A549 (cell line): ENCODE results near the gene FCGR2B. TPM values are rescaled to one million over a fixed set of nuclear protein-coding genes. Genes with fewer than 3 reads are reported as not detected.

Source experiments
- ATAC-seq, 2 experiments: fragments of 200-7000 bp in 1 of 2; fragments of >200 bp in 1 of 2; cut with Nextera tagmentation in 1 of 2; cut with Tn5 transposase in 1 of 2; 3 replicates each; pipeline versions ENCODE4 v1.8.0 to v1.9.1; 2018 to 2020; ENCODE audit warnings: mild to moderate bottlenecking in 1 of 2, moderate library complexity in 1 of 2
- CTCF ChIA-PET: fragments of 300-600 bp; sonication (Branson Sonifier 250); formaldehyde crosslinking; extraction: SDS; loops from one replicate; lab custom pipeline; 2021; ENCODE audit warnings: antibody characterized with exemption, inconsistent platforms; lab: Yijun Ruan, JAX
- POLR2A ChIA-PET: fragments of 350-600 bp; formaldehyde crosslinking; extraction: SDS; loops from one replicate; lab custom pipeline; 2021; ENCODE audit warnings: antibody characterized with exemption, inconsistent platforms; lab: Yijun Ruan, JAX
- DNase-seq, 2 experiments: peaks; one replicate each; pipeline versions ENCODE4 v3.0.0 to v3.0.0-alpha.2; 2011 to 2016; ENCODE audit warnings: low read depth in 1 of 2, low spot score in 1 of 2
- FAIRE-seq: peaks from 2 replicates; lab custom pipeline; 2011; peaks lifted over from hg19 to GRCh38; lab: Jason Lieb, UNC
- H3K27ac ChIP-seq, 2 experiments: fragments of >200 bp; sonication (Bioruptor Twin); formaldehyde crosslinking; 3 replicates each; pipeline ENCODE4 v1.5.1; 2016 to 2017
- H3K4me1 ChIP-seq: fragments of >200 bp; sonication (Bioruptor Twin); formaldehyde crosslinking; 3 replicates; pipeline ENCODE4 v1.6.1; 2016
- H3K4me2 ChIP-seq: fragments of >200 bp; sonication (Bioruptor Twin); formaldehyde crosslinking; 3 replicates; pipeline ENCODE4 v1.6.1; 2016
- H3K4me3 ChIP-seq: fragments of >200 bp; sonication (Bioruptor Twin); formaldehyde crosslinking; 3 replicates; pipeline ENCODE4 v1.5.1; 2016
- H3K9me3 ChIP-seq: fragments of >200 bp; sonication (Bioruptor Twin); formaldehyde crosslinking; 3 replicates; pipeline ENCODE4 v1.6.1; 2016
- ATOH8 ChIP-seq: fragments of 250-450 bp; sonication (Bioruptor Pico); IDR thresholded peaks from 2 replicates; pipeline ENCODE4 v1.5.0; 2020; ENCODE audit warnings: low read depth, mild to moderate bottlenecking, moderate library complexity
- BCL3 ChIP-seq: fragments of >200 bp; sonication (Bioruptor Twin); formaldehyde crosslinking; IDR thresholded peaks from 3 replicates; pipeline ENCODE4 v1.6.1; 2016
- BHLHE40 ChIP-seq: IDR thresholded peaks from 2 replicates; pipeline ENCODE4 v1.6.1; 2012; ENCODE audit warnings: low read depth, low read length, inconsistent platforms
- CHD2 ChIP-seq: fragments of 150-350 bp; IDR thresholded peaks from 2 replicates; pipeline ENCODE4 v1.6.1; 2014; ENCODE audit warnings: low read length; ENCODE audit not compliant: partially characterized antibody
- ESRRA ChIP-seq: fragments of 150-350 bp; IDR thresholded peaks from 2 replicates; pipeline ENCODE4 v1.6.1; 2014; ENCODE audit warnings: mild to moderate bottlenecking, low read length, borderline replicate concordance
- FOSB ChIP-seq: fragments of 250-450 bp; sonication (Bioruptor Pico); IDR thresholded peaks from 2 replicates; pipeline ENCODE4 v1.5.0; 2020; ENCODE audit warnings: mild to moderate bottlenecking, moderate library complexity
- HOXB5 ChIP-seq: fragments of 250-450 bp; sonication (Bioruptor Pico); IDR thresholded peaks from 2 replicates; pipeline ENCODE4 v1.5.0; 2020; ENCODE audit warnings: mild to moderate bottlenecking, moderate library complexity
- KDM1A ChIP-seq: fragments of 200-600 bp; sonication (generic); IDR thresholded peaks from 2 replicates; pipeline ENCODE4 v1.6.1; 2016; ENCODE audit warnings: low read depth, mild to moderate bottlenecking
- MAX ChIP-seq: IDR thresholded peaks from 2 replicates; pipeline ENCODE4 v1.6.1; 2012
- NFE2L2 ChIP-seq: fragments of 150-350 bp; conservative IDR thresholded peaks from 2 replicates; pipeline ENCODE4 v1.6.1; 2014; ENCODE audit warnings: low read length
- NR3C1 ChIP-seq: fragments of >200 bp; sonication (Bioruptor Twin); formaldehyde crosslinking; IDR thresholded peaks from 3 replicates; pipeline ENCODE4 v1.6.1; 2017
- POLR2AphosphoS2 ChIP-seq: conservative IDR thresholded peaks from 2 replicates; pipeline ENCODE4 v1.6.1; 2012; ENCODE audit warnings: low read length, improper control_type of control experiment, inconsistent platforms
- RAD21 ChIP-seq, 2 experiments: fragments of >200 bp in 1 of 2; sonication (Bioruptor Twin) in 1 of 2; formaldehyde crosslinking in 1 of 2; IDR thresholded peaks in 1 of 2; conservative IDR thresholded peaks in 1 of 2; 2 replicates in 1 of 2; 3 replicates in 1 of 2; pipeline ENCODE4 v1.6.1; 2012 to 2018; ENCODE audit warnings: inconsistent platforms in 1 of 2
- RCOR1 ChIP-seq: fragments of 150-350 bp; IDR thresholded peaks from 2 replicates; pipeline ENCODE4 v1.6.1; 2014; ENCODE audit warnings: antibody characterized with exemption, low read length, low read depth
- REST ChIP-seq: fragments of 200-600 bp; sonication (generic); IDR thresholded peaks from 2 replicates; pipeline ENCODE4 v1.6.1; 2016; ENCODE audit warnings: antibody characterized with exemption, mild to moderate bottlenecking, moderate library complexity
- RFX5 ChIP-seq: fragments of 450-650 bp; IDR thresholded peaks from 2 replicates; pipeline ENCODE4 v1.7.1; 2014; ENCODE audit warnings: antibody characterized with exemption, mild to moderate bottlenecking, moderate library complexity
- RNF2 ChIP-seq: fragments of 200-600 bp; sonication (generic); IDR thresholded peaks from 2 replicates; pipeline ENCODE4 v1.6.1; 2016; ENCODE audit warnings: low read depth, mild to moderate bottlenecking, antibody characterized with exemption, moderate library complexity, borderline replicate concordance
- SMC3 ChIP-seq: fragments of >200 bp; sonication (Bioruptor Twin); formaldehyde crosslinking; IDR thresholded peaks from 3 replicates; pipeline ENCODE4 v1.6.1; 2018; ENCODE audit warnings: inconsistent platforms
- ZFP36 ChIP-seq: fragments of 450-650 bp; IDR thresholded peaks from 2 replicates; pipeline ENCODE4 v1.6.1; 2014; ENCODE audit warnings: borderline replicate concordance; ENCODE audit not compliant: partially characterized antibody
- WGBS: methylation state at CpG from one replicate; pipeline ENCODE4 v1.1.6; 2017; ENCODE audit errors: missing lambda C conversion rate; 5-methylcytosine and 5-hydroxymethylcytosine counted together
- polyA plus RNA-seq, 4 experiments: library from polyadenylated mRNA; depleted of rRNA in 3 of 4; stranded (reverse); fragments of >200 nt; fragmentation: RNase III in 1 of 4; extraction: RNeasy Plus Mini Kit Qiagen cat#74134 plus additional on column Dnase treatment in 1 of 4; gene quantifications; 2 replicates in 3 of 4; 3 replicates in 1 of 4; pipeline ENCODE4 v1.2.3, GENCODE V29; 2011 to 2017
- TF ChIP-seq, protein P1 (sequence below): fragments of 250-450 bp; sonication (Bioruptor Pico); IDR thresholded peaks from 2 replicates; pipeline ENCODE4 v1.5.0; 2021; ENCODE audit warnings: mild to moderate bottlenecking, moderate library complexity, borderline replicate concordance
- TF ChIP-seq, protein P2 (sequence below): fragments of >200 bp; sonication (Bioruptor Twin); formaldehyde crosslinking; IDR thresholded peaks from 2 replicates; pipeline ENCODE4 v1.6.1; 2016

Gene FCGR2B
- polyA plus RNA-seq, 2 of the 4 experiments (the other 2 are of a cell fraction), result not detected

- Histone ChIP-seq H3K9me3 (no peaks in the 10 kb centered on the region), H3K4me2 (no peak overlapping the region), H3K27ac (no peak overlapping the region), H3K4me1 (no peaks in the 10 kb centered on the region), H3K4me3 (no peak overlapping the region)
- ChIA-PET POLR2A (no interaction called here), CTCF (interaction anchor here (0.7 to 1.7 kb wide), 2 partner anchors 10 to 67 kb away, joined by 3 read pairs; no protein-coding TSS in a partner anchor)
- no peak for ATAC-seq
- FAIRE-seq, result no peak
- WGBS, result 54% methylated on average over 3 of the region's 3 CpGs
- DNase-seq, result no peak
- no peak for TF ChIP-seq CHD2
- no peak for TF ChIP-seq ZFP36
- TF ChIP-seq RAD21 (conservative IDR thresholded peaks at IDR 0.05 in 1 of 2, IDR thresholded peaks at IDR 0.05 in 1 of 2), result no peak
- no peak for TF ChIP-seq SMC3
- TF ChIP-seq NFE2L2, result no peak
- no peak for TF ChIP-seq MAX
- no peak for TF ChIP-seq KDM1A
- TF ChIP-seq FOSB (CRISPR knock-in tag), result no peak
- TF ChIP-seq RNF2, result no peak
- TF ChIP-seq, protein P1, sequence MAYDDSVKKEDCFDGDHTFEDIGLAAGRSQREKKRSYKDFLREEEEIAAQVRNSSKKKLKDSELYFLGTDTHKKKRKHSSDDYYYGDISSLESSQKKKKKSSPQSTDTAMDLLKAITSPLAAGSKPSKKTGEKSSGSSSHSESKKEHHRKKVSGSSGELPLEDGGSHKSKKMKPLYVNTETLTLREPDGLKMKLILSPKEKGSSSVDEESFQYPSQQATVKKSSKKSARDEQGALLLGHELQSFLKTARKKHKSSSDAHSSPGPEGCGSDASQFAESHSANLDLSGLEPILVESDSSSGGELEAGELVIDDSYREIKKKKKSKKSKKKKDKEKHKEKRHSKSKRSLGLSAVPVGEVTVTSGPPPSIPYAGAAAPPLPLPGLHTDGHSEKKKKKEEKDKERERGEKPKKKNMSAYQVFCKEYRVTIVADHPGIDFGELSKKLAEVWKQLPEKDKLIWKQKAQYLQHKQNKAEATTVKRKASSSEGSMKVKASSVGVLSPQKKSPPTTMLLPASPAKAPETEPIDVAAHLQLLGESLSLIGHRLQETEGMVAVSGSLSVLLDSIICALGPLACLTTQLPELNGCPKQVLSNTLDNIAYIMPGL, result no peak
- TF ChIP-seq ESRRA, result no peak
- no peak for TF ChIP-seq ATOH8 (CRISPR knock-in tag)
- no peak for TF ChIP-seq RFX5
- no peak for TF ChIP-seq POLR2AphosphoS2
- TF ChIP-seq REST, result no peak
- no peak for TF ChIP-seq NR3C1
These were observed 18.9 kb downstream of the FCGR2B start for GRCh38 chr1:161681879-161682278.

DNA sequence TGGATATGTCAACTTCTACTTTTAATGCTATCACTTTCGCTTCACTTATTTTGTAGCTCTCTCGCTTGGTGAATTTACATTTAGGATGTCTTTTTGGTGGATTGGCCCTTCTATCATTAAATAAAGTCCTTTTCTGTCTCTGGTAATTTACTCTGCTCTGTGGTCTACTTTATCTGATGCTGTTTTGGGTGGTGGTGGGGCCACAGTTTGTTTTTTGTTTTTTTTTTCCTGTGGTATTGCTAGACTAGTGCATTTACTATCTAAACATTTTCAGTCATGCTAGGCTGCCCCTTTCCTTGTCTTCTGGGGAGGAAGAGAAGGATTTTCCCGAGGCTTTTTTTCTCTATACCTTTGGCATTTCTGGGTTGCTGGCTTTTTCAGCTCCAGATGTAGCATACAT, 26.0 kb downstream of the FCGR2B start:
- Histone ChIP-seq H3K27ac (no peak overlapping the region), H3K4me1 (no peaks in the 10 kb centered on the region)
- CTCF ChIA-PET, result interaction anchor here (0.6 to 1.2 kb wide), 3 partner anchors 8 to 65 kb away, joined by 3 to 5 read pairs (median 4); no protein-coding TSS in a partner anchor
- TF ChIP-seq MAX (no peak), NR3C1 (no peak), RCOR1 (no peak), BCL3 (no peak), RAD21 (conservative IDR thresholded peaks at IDR 0.05 in 1 of 2, IDR thresholded peaks at IDR 0.05 in 1 of 2) (no peak), HOXB5 (no peak), BHLHE40 (no peak)
- TF ChIP-seq, protein P2, sequence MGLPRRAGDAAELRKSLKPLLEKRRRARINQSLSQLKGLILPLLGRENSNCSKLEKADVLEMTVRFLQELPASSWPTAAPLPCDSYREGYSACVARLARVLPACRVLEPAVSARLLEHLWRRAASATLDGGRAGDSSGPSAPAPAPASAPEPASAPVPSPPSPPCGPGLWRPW, result no peak
- TF ChIP-seq, all 56 proteins: peak for 0
- no peak for DNase-seq
- H3K4me2 ChIP-seq, result no peak overlapping the region
- WGBS, result 61% methylated on average over 3 of the region's 3 CpGs
- H3K4me3 ChIP-seq, result no peak overlapping the region
- no peak for FAIRE-seq
- no peak for ATAC-seq
- POLR2A ChIA-PET, result no interaction called here
- no peaks in the 10 kb centered on the region for H3K9me3 ChIP-seq
